MM.1S (cell line): Measurements from ENCODE around the gene ZNF236.
"Not testable (repeated sequence)": the region's sequence is repeated elsewhere in the genome, so short reads cannot be mapped to it uniquely, and the experiment has no call there.

Source experiments
- EZH2 ChIP-seq: fragments of 300-600 bp; sonication (generic); optimal IDR thresholded peaks from 2 replicates; pipeline ENCODE3; 2017; ENCODE audit warnings: low read depth, mild to moderate bottlenecking, antibody characterized with exemption, low read length, mixed read lengths
- TF ChIP-seq, protein P1 (sequence below): fragments of 300-600 bp; sonication (generic); IDR thresholded peaks from 2 replicates; pipeline ENCODE4 v1.5.1; 2016; ENCODE audit warnings: antibody characterized with exemption, low read length, mixed read lengths

DNA sequence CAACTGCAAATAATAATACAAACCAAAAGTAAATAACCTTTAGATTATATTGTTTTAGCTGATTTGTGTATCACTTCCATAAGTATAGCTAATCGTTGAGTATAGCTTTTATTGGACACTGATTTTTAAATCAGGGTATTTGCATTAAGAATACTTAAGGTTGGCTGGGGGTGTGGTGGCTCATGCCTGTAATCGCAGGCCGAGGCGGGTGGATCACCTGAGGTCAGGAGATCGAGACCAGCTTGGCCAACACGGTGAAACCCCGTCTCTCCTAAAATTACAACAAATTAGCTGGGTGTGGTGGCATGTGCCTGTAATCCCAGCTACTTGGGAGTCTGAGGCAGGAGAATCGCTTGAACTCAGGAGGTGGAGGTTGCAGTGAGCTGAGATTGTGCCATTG is 122.0 kb downstream of the ZNF236 start:
- TF ChIP-seq, protein P1, sequence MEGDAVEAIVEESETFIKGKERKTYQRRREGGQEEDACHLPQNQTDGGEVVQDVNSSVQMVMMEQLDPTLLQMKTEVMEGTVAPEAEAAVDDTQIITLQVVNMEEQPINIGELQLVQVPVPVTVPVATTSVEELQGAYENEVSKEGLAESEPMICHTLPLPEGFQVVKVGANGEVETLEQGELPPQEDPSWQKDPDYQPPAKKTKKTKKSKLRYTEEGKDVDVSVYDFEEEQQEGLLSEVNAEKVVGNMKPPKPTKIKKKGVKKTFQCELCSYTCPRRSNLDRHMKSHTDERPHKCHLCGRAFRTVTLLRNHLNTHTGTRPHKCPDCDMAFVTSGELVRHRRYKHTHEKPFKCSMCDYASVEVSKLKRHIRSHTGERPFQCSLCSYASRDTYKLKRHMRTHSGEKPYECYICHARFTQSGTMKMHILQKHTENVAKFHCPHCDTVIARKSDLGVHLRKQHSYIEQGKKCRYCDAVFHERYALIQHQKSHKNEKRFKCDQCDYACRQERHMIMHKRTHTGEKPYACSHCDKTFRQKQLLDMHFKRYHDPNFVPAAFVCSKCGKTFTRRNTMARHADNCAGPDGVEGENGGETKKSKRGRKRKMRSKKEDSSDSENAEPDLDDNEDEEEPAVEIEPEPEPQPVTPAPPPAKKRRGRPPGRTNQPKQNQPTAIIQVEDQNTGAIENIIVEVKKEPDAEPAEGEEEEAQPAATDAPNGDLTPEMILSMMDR: not testable (repeated sequence)
- not testable (repeated sequence) for TF ChIP-seq EZH2
